OCI-LY1 (cell line): ENCODE measurements around the gene MYB.

Experiments
- CTCF ChIP-seq: fragments of 200-600 bp; sonication (generic), shearing (Covaris generic); IDR thresholded peaks from 2 replicates; pipeline ENCODE4 v1.5.1; 2017; ENCODE audit warnings: mild to moderate bottlenecking, antibody characterized with exemption, low read length, moderate library complexity, mixed read lengths
- EZH2 ChIP-seq: fragments of 200-600 bp; sonication (generic), shearing (Covaris generic); IDR thresholded peaks from 2 replicates; pipeline ENCODE4 v1.8.0; 2017; ENCODE audit warnings: borderline replicate concordance, mixed run types, mild to moderate bottlenecking, antibody characterized with exemption, low read length, moderate library complexity, mixed read lengths

GRCh38 chr6:135219346-135219745 lies 38.2 kb downstream of the MYB start:
- TF ChIP-seq CTCF (no peak), EZH2 (no peak)
